Neural crest cell (in vitro differentiated cells): Measurements from ENCODE around the gene GPC4. TPM values are rescaled to one million over a fixed set of nuclear protein-coding genes. Genes with fewer than 3 reads are reported as not detected.

Source experiments
- DNase-seq: peaks from one replicate; pipeline ENCODE4 v3.0.0; 2021; ENCODE audit warnings: low read depth, mixed read lengths, low spot score
- H3K27ac Mint-ChIP-seq: one replicate; pipeline ENCODE4 v1.8.0; 2021; ENCODE audit warnings: mild to moderate bottlenecking, mixed read lengths; ENCODE audit not compliant: unreplicated experiment
- H3K27me3 Mint-ChIP-seq: 2 replicates; pipeline ENCODE4 v1.8.0; 2021; ENCODE audit warnings: low read depth, mild to moderate bottlenecking, mixed read lengths
- H3K36me3 Mint-ChIP-seq: 2 replicates; pipeline ENCODE4 v1.8.0; 2021; ENCODE audit warnings: low read depth, mild to moderate bottlenecking, mixed read lengths
- H3K4me1 Mint-ChIP-seq: 2 replicates; pipeline ENCODE4 v1.8.0; 2021; ENCODE audit warnings: mixed read lengths
- H3K4me3 Mint-ChIP-seq: one replicate; pipeline ENCODE4 v1.8.0; 2021; ENCODE audit warnings: mild to moderate bottlenecking, mixed read lengths
- H3K9me3 Mint-ChIP-seq: 2 replicates; pipeline ENCODE4 v1.8.0; 2021; ENCODE audit warnings: mixed read lengths
- CTCF ChIP-seq: fragments of 200-600 bp; sonication (generic); conservative IDR thresholded peaks from 2 replicates; pipeline ENCODE4 v1.5.0; 2021; ENCODE audit warnings: antibody characterized with exemption, mild to moderate bottlenecking
- long read RNA-seq: library from polyadenylated mRNA; unstranded; transcript quantifications from one replicate; pipeline ENCODE4 v2.0.0, GENCODE V29; 2020
- total RNA-seq: library from RNA; stranded (reverse); gene quantifications from 2 replicates; pipeline ENCODE4 v1.2.1, GENCODE V29; 2021

Gene GPC4
- total RNA-seq, result 21.1 and 22.3 TPM in 2 replicates
- long read RNA-seq, full-length matches to known transcripts, result 10 of 15 reads
- long read RNA-seq, partial matches to known transcripts, result 3 of 15 reads
- long read RNA-seq, other reads (novel, unspliced or antisense), result 2 of 15 reads

GRCh38 chrX:133415276-133416105, at the start of gene GPC4:
Gene GPC4 (minus strand): TSS chrX:133415489. CDS start chrX:133414965, 524 bp downstream.
- Mint-ChIP-seq H3K36me3 (no peaks in the 10 kb centered on the region), H3K9me3 (no peaks in the 10 kb centered on the region), H3K27ac (no peak within 1 kb of the TSS), H3K4me1 (peaks cover 44% of the 10 kb centered on the region), H3K4me3 (peak within 1 kb of the TSS; percentile 95), H3K27me3 (peaks cover 65% of the 10 kb centered on the region)
- TF ChIP-seq CTCF, result no peak
- peak; percentile 64 for DNase-seq

- no peaks in the 10 kb centered on the region for H3K27me3 Mint-ChIP-seq
- DNase-seq, result no peak
- peaks cover 9% of the 10 kb centered on the region for H3K9me3 Mint-ChIP-seq
- H3K27ac Mint-ChIP-seq, result no peak overlapping the region
- TF ChIP-seq CTCF, result no peak
- H3K36me3 Mint-ChIP-seq, result no peaks in the 10 kb centered on the region
- no peak overlapping the region for H3K4me3 Mint-ChIP-seq
- no peaks in the 10 kb centered on the region for H3K4me1 Mint-ChIP-seq
These were observed 45.9 kb upstream of the GPC4 start for GRCh38 chrX:133461231-133461630.

GRCh38 chrX:133454924-133455323, 39.6 kb upstream of the GPC4 start:
- no peak overlapping the region for H3K27ac Mint-ChIP-seq
- DNase-seq, result no peak
- H3K9me3 Mint-ChIP-seq, result peaks cover 5% of the 10 kb centered on the region
- TF ChIP-seq CTCF, result no peak
- no peaks in the 10 kb centered on the region for H3K4me1 Mint-ChIP-seq
- H3K36me3 Mint-ChIP-seq, result no peaks in the 10 kb centered on the region
- no peak overlapping the region for H3K4me3 Mint-ChIP-seq
- H3K27me3 Mint-ChIP-seq, result no peaks in the 10 kb centered on the region

- H3K9me3 Mint-ChIP-seq, result peaks cover 5% of the 10 kb centered on the region
- TF ChIP-seq CTCF, result no peak
- no peak overlapping the region for H3K27ac Mint-ChIP-seq
- DNase-seq, result no peak
- H3K4me3 Mint-ChIP-seq, result no peak overlapping the region
- no peaks in the 10 kb centered on the region for H3K27me3 Mint-ChIP-seq
- no peaks in the 10 kb centered on the region for H3K36me3 Mint-ChIP-seq
- no peaks in the 10 kb centered on the region for H3K4me1 Mint-ChIP-seq
These were observed 39.2 kb upstream of the GPC4 start for GRCh38 chrX:133454491-133454914.

GRCh38 chrX:133448512-133449076, 33.3 kb upstream of the GPC4 start:
- Mint-ChIP-seq H3K27me3 (no peaks in the 10 kb centered on the region), H3K36me3 (no peaks in the 10 kb centered on the region), H3K9me3 (no peaks in the 10 kb centered on the region), H3K4me3 (no peak overlapping the region), H3K4me1 (peaks cover 13% of the 10 kb centered on the region), H3K27ac (no peak overlapping the region)
- no peak for DNase-seq
- no peak for TF ChIP-seq CTCF
